SU-DHL-6 (cell line): ENCODE results near the gene YTHDC2.

Experiments used
- H2AFZ ChIP-seq: fragments of 200-600 bp; sonication (generic); 2 replicates; pipeline ENCODE4 v1.6.1; 2014; ENCODE audit warnings: low read depth, mild to moderate bottlenecking, moderate library complexity, mixed read lengths, antibody characterized with exemption, low read length; ENCODE audit not compliant: severe bottlenecking
- H3F3A ChIP-seq: fragments of 200-600 bp; shearing (Covaris generic); 2 replicates; pipeline ENCODE4 v1.6.0; 2016; ENCODE audit warnings: antibody characterized with exemption, mild to moderate bottlenecking; ENCODE audit not compliant: insufficient read depth
- H3K27ac ChIP-seq: fragments of 200-600 bp; sonication (generic); 2 replicates; pipeline ENCODE4 v1.5.1; 2016; ENCODE audit warnings: low read depth, mild to moderate bottlenecking, low read length, moderate library complexity, mixed read lengths
- H3K27me3 ChIP-seq: fragments of 200-600 bp; sonication (generic), shearing (Covaris generic); 2 replicates; pipeline ENCODE4 v1.6.0; 2014; ENCODE audit warnings: mild to moderate bottlenecking, low read length
- H3K36me3 ChIP-seq: fragments of 200-600 bp; sonication (generic); 2 replicates; pipeline ENCODE4 v1.6.1; 2014; ENCODE audit warnings: mild to moderate bottlenecking, low read length, mixed read lengths
- H3K4me2 ChIP-seq: fragments of 300-600, 200-600 bp; shearing (Covaris generic), sonication (generic); 2 replicates; pipeline ENCODE4 v1.6.0; 2014; ENCODE audit warnings: low read length, low read depth, mild to moderate bottlenecking; ENCODE audit not compliant: poor library complexity, severe bottlenecking
- H3K4me3 ChIP-seq: fragments of 200-600 bp; sonication (generic); 2 replicates; pipeline ENCODE4 v1.5.1; 2014; ENCODE audit warnings: antibody characterized with exemption, low read length, mild to moderate bottlenecking, mixed read lengths; ENCODE audit not compliant: insufficient read depth, poor library complexity, severe bottlenecking
- H3K79me2 ChIP-seq: fragments of 200-600 bp; sonication (generic); 2 replicates; pipeline ENCODE4 v1.6.1; 2014; ENCODE audit warnings: mild to moderate bottlenecking, low read length, moderate library complexity; ENCODE audit not compliant: insufficient read depth
- H3K9ac ChIP-seq: fragments of 200-600 bp; sonication (generic); 2 replicates; pipeline ENCODE4 v1.7.0; 2014; ENCODE audit warnings: mild to moderate bottlenecking, low read length
- H3K9me2 ChIP-seq: fragments of 200-600 bp; sonication (generic); replicated peaks from 2 replicates; pipeline ENCODE4 v1.6.1; 2014; ENCODE audit warnings: low read length; ENCODE audit not compliant: insufficient read depth
- H3K9me3 ChIP-seq: fragments of 200-600 bp; sonication (generic); 2 replicates; pipeline ENCODE4 v1.6.1; 2014; ENCODE audit warnings: low read length, mixed read lengths; ENCODE audit not compliant: insufficient read depth
- H4K20me1 ChIP-seq: fragments of 200-600 bp; sonication (generic); 2 replicates; pipeline ENCODE4 v1.6.1; 2014; ENCODE audit warnings: low read depth, mild to moderate bottlenecking, antibody characterized with exemption, low read length, moderate library complexity, mixed read lengths
- CTCF ChIP-seq: fragments of 200-600 bp; sonication (generic); IDR thresholded peaks from one replicate; pipeline ENCODE4 v1.5.1; 2017; ENCODE audit warnings: antibody characterized with exemption, mild to moderate bottlenecking, low read length, moderate library complexity; ENCODE audit not compliant: insufficient read depth, poor library complexity, severe bottlenecking
- EZH2phosphoT487 ChIP-seq: fragments of 200-600 bp; sonication (generic), shearing (Covaris generic); conservative IDR thresholded peaks from 2 replicates; pipeline ENCODE4 v1.6.1; 2018; ENCODE audit warnings: mild to moderate bottlenecking, antibody characterized with exemption, low read length, moderate library complexity, mixed read lengths

YTHDC2 gene

GRCh38 chr5:113614191-113614590, 100.7 kb downstream of the YTHDC2 start:
- Histone ChIP-seq H3K9me2 (no peaks in the 10 kb centered on the region), H2AFZ (no peak overlapping the region), H3F3A (no peaks in the 10 kb centered on the region), H3K27me3 (no peaks in the 10 kb centered on the region), H3K9ac (no peak overlapping the region), H3K36me3 (no peaks in the 10 kb centered on the region), H3K79me2 (no peaks in the 10 kb centered on the region), H3K4me2 (no peak overlapping the region), H3K9me3 (peaks cover 5% of the 10 kb centered on the region; the same call in 1 of the 2 replicates), H4K20me1 (no peaks in the 10 kb centered on the region), H3K4me3 (no peak overlapping the region), H3K27ac (no peak overlapping the region)
- TF ChIP-seq EZH2phosphoT487: no peak
- no peak for TF ChIP-seq CTCF

GRCh38 chr5:113615708-113616107, 102.2 kb downstream of the YTHDC2 start:
- no peak for TF ChIP-seq CTCF
- TF ChIP-seq EZH2phosphoT487: no peak
- H3K9ac ChIP-seq: no peak overlapping the region

GRCh38 chr5:113617191-113617796, 103.8 kb downstream of the YTHDC2 start:
- TF ChIP-seq EZH2phosphoT487: no peak
- TF ChIP-seq CTCF: no peak
- no peak overlapping the region for H2AFZ ChIP-seq
- H3K9me2 ChIP-seq: no peaks in the 10 kb centered on the region
- H3K79me2 ChIP-seq: no peaks in the 10 kb centered on the region
- H3K4me2 ChIP-seq: no peak overlapping the region
- H3K4me3 ChIP-seq: no peak overlapping the region
- no peak overlapping the region for H3K27ac ChIP-seq
- H3F3A ChIP-seq: no peaks in the 10 kb centered on the region
- no peaks in the 10 kb centered on the region for H3K27me3 ChIP-seq
- no peaks in the 10 kb centered on the region for H3K36me3 ChIP-seq
- no peak overlapping the region for H3K9ac ChIP-seq
- H4K20me1 ChIP-seq: no peaks in the 10 kb centered on the region
- no peaks in the 10 kb centered on the region for H3K9me3 ChIP-seq

More at GRCh38 chr5:113615708-113616107, 102.2 kb downstream of the YTHDC2 start:
- no peak overlapping the region for H3K27ac ChIP-seq
- no peak overlapping the region for H2AFZ ChIP-seq
- H3K36me3 ChIP-seq: no peaks in the 10 kb centered on the region
- H3K9me3 ChIP-seq: no peaks in the 10 kb centered on the region
- H3K79me2 ChIP-seq: no peaks in the 10 kb centered on the region
- H3K27me3 ChIP-seq: no peaks in the 10 kb centered on the region
- no peak overlapping the region for H3K4me2 ChIP-seq
- no peaks in the 10 kb centered on the region for H3F3A ChIP-seq
- H4K20me1 ChIP-seq: no peaks in the 10 kb centered on the region
- no peaks in the 10 kb centered on the region for H3K9me2 ChIP-seq
- H3K4me3 ChIP-seq: no peak overlapping the region
